ENCODE measurements around the gene ALG2. TPM values are rescaled to one million over a fixed set of nuclear protein-coding genes. Genes with fewer than 3 reads are reported as not detected.

ALG2 gene
- total RNA-seq, 4 donors from 2014 or later, result 26.4 to 33.0 (median 31.5) TPM

DNA sequence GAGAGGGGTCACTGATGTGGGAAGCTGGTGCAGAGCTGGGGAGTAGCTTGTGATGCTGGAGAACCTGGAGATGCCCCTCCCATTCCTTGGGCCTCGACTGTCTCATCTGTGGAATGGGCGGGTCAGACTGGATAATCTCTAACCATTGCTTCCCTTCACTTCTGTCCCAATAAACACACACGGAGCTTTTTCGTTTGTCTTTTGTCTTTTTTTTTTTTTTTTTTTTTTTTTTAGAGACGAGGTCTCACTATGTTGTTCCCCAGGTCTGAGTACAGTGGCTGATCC, 36.5 kb downstream of the ALG2 start:
- TF ChIP-seq POLR2AphosphoS5 (IDR thresholded peaks at IDR 0.05), result no peak
- no peak for TF ChIP-seq CTCF (IDR thresholded peaks at IDR 0.05)
- no peak for TF ChIP-seq POLR2A (IDR thresholded peaks at IDR 0.05)
- Histone ChIP-seq H3K9me3 (no peaks in the 10 kb centered on the region), H3K27me3 (peaks cover 3% of the 10 kb centered on the region), H3K27ac (no peak overlapping the region), H3K36me3 (no peaks in the 10 kb centered on the region), H3K4me3 (no peak overlapping the region), H3K4me1 (peaks cover 15% of the 10 kb centered on the region)
- no peak for DNase-seq (ENCODE audit: low spot score in 2 of 2)
- WGBS, result 73% methylated on average over 5 of the region's 5 CpGs

GRCh38 chr9:99184475-99185347, 37.0 kb downstream of the ALG2 start:
- peak overlapping the region; percentile 3 for H3K27ac ChIP-seq
- H3K4me1 ChIP-seq, result peaks cover 15% of the 10 kb centered on the region
- 27% methylated on average over 29 of the region's 29 CpGs for WGBS
- no peaks in the 10 kb centered on the region for H3K36me3 ChIP-seq
- TF ChIP-seq CTCF (IDR thresholded peaks at IDR 0.05) (peak; percentile 90 to 94), EP300 (IDR thresholded peaks at IDR 0.05) (no peak), POLR2AphosphoS5 (IDR thresholded peaks at IDR 0.05) (no peak)
- peak overlapping the region; percentile 33 for H3K4me3 ChIP-seq
- DNase-seq (ENCODE audit: low spot score in 2 of 2), result peak; percentile 91 to 92
- H3K27me3 ChIP-seq, result peaks cover 3% of the 10 kb centered on the region
- H3K9me3 ChIP-seq, result no peaks in the 10 kb centered on the region

GRCh38 chr9:99184110-99184474, 37.6 kb downstream of the ALG2 start:
- Histone ChIP-seq H3K27me3 (peaks cover 3% of the 10 kb centered on the region), H3K27ac (peak overlapping the region; percentile 3), H3K36me3 (no peaks in the 10 kb centered on the region), H3K9me3 (no peaks in the 10 kb centered on the region), H3K4me3 (no peak overlapping the region), H3K4me1 (peaks cover 15% of the 10 kb centered on the region)
- TF ChIP-seq POLR2A (IDR thresholded peaks at IDR 0.05) (no peak), EP300 (IDR thresholded peaks at IDR 0.05) (no peak), CTCF (IDR thresholded peaks at IDR 0.05) (no peak)
- DNase-seq (ENCODE audit: low spot score in 2 of 2), result no peak
- 49% methylated on average over 10 of the region's 10 CpGs for WGBS

GRCh38 chr9:99183616-99184015, 38.1 kb downstream of the ALG2 start:
- Histone ChIP-seq H3K27ac (no peak overlapping the region), H3K4me3 (no peak overlapping the region), H3K9me3 (no peaks in the 10 kb centered on the region), H3K4me1 (peaks cover 15% of the 10 kb centered on the region), H3K27me3 (peaks cover 3% of the 10 kb centered on the region), H3K36me3 (no peaks in the 10 kb centered on the region)
- DNase-seq (ENCODE audit: low spot score in 2 of 2), result no peak
- WGBS, result 86% methylated on average over 3 of the region's 3 CpGs
- TF ChIP-seq EP300 (IDR thresholded peaks at IDR 0.05) (no peak), CTCF (IDR thresholded peaks at IDR 0.05) (no peak), POLR2AphosphoS5 (IDR thresholded peaks at IDR 0.05) (no peak), POLR2A (IDR thresholded peaks at IDR 0.05) (no peak)

DNA sequence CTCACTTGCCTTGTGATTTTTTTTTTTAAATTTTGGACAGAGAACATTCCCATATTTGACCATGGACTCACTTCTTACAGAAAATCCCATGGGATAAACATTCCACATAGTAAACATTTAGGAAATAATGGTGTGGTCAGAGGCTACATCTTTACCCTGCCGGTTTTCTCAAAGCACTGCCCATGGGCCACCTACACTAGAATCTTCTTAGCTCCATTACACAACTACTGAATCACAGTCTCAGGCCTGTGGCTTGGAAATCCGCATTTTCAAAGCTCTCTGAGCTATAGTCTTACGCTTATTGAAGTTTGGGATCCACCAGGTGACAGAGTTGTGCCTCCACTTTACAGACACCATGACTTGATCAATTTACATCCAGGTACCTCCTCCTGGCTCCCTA, 39.4 kb downstream of the ALG2 start:
- Histone ChIP-seq H3K27ac (no peak overlapping the region), H3K4me1 (peaks cover 15% of the 10 kb centered on the region), H3K9me3 (no peaks in the 10 kb centered on the region), H3K36me3 (no peaks in the 10 kb centered on the region), H3K27me3 (no peaks in the 10 kb centered on the region), H3K4me3 (no peak overlapping the region)
- no peak for DNase-seq (ENCODE audit: low spot score in 2 of 2)
- TF ChIP-seq POLR2A (IDR thresholded peaks at IDR 0.05) (no peak), EP300 (IDR thresholded peaks at IDR 0.05) (no peak), CTCF (IDR thresholded peaks at IDR 0.05) (no peak), POLR2AphosphoS5 (IDR thresholded peaks at IDR 0.05) (no peak)
- 93% methylated on average over 3 of the region's 3 CpGs for WGBS

Measured in suprapubic skin (tissue), 4 donors.